HUDEP-2 (cell line): ENCODE data around the gene CD274.
A peak's percentile ranks its signal among the peaks of the same experiment; 100 is the strongest.
"Not testable (repeated sequence)": the region's sequence is repeated elsewhere in the genome, so short reads cannot be mapped to it uniquely, and the experiment has no call there.

Experiments
- DNase-seq, 76 experiments: peaks; one replicate each; lab custom pipeline; 2025; ENCODE audit not compliant: unreplicated experiment in 76 of 76; lab: John Stamatoyannopoulos, UW

Gene CD274

GRCh38 chr9:5437254-5438216, 12.8 kb upstream of the CD274 start, which contains the start of gene PLGRKT:
TSS of gene PLGRKT (minus strand) at chr9:5437925. CDS start at chr9:5431977, 5,948 bp downstream.
- peak; percentile 18 to 95 (median 88) for DNase-seq

GRCh38 chr9:5438301-5439162, 11.8 kb upstream of the CD274 start:
- no peak for DNase-seq

DNA sequence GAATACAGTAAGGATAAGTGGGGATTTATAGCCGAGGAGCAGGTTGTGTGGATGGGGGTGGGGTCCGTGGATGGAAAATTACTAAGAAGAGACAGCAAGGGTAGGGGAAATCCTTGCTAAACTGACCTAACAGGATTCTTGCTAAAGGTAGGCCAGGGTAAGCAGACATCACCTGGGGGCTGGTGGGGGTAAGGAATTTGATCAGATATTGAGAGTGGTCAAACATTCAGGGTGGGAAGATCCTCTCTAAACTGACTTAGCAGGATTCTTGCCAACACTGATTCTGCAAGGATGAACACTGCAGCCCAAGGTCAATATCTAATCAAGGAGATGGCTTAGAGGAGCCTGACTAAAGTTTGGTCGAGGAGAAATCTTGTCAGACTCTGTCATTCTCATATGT, 9.9 kb upstream of the CD274 start:
- DNase-seq, result no peak

DNA sequence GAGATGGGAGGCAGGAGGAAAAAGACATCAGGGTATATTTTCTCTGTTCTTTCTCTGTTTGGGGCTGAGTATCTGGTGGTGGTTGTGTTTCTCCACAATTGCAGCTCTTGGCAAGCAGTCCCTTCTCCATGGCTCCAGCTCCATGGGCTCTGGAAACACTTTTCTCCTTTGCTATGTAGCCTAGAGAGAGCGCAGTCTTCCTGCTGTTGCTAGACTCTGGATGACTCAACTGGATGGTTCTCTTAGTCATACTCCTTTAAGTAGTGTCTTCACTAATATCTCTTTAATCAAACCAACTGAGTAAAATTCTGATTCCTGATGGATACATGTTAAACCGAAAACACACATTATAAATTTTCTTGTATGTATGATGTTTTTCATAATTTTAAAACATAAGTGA, 9.3 kb upstream of the CD274 start:
- no peak for DNase-seq

- peak in 36 of 76 experiments; percentile 3 to 54 (median 27) for DNase-seq
Observed at GRCh38 chr9:5442400-5443011, 7.8 kb upstream of the CD274 start.

DNA sequence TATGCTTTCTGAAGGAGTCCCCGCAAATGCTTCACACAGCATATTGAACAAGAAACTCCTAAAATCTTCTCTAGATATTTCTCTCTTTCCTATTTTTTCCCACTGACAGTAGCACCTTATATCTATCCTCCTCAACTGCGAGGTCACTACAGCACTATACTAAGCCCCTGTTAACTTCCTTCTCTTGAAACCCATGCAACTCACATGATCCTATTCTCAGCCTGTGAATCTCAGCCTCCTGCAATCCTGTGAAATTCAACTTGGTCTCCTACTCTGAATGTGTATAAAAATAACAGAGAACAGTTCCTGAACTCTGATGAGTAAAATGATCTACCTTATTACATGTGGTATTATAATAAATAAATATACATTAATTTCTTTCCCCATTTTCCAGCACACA, 6.5 kb upstream of the CD274 start:
- DNase-seq, result no peak

DNA sequence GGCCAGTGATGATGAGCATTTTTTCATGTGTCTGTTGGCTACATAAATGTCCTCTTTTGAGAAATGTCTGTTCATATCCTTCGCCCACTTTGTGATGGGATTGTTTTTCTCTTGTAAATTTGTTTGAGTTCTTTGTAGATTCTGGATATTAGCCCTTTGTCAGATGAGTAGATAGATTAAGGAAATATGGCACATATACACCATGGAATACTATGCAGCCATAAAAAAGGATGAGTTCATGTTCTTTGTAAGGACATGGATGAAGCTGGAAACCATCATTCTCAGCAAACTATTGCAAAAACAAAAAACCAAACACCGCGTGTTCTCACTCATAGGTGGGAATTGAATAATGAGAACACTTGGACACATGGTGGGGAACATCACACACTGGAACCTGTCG, 5.2 kb upstream of the CD274 start:
- DNase-seq, result not testable (repeated sequence)

GRCh38 chr9:5445886-5446285, 4.5 kb upstream of the CD274 start:
- no peak for DNase-seq

- no peak for DNase-seq
Observed at GRCh38 chr9:5446451-5447236, 3.7 kb upstream of the CD274 start.

DNA sequence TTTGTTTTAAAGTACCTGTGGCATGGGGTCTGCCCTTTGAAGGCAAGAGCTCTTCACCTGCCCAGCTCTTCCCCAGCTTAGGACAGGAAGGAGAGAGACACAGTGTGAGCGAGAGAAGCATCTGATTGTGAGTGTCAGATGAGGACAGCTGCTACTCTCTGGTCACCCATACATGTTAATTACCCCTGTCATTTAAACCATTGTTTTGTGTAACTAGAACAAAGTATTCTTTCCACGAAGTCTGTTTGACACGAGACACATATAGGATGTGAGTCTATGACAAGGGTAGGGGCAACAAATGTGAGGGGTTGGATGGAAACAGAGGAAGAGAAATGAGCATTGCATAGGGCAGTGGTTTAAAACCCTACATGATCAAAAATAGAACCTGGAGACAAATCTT, 3.0 kb upstream of the CD274 start:
- no peak for DNase-seq

- DNase-seq, result no peak
Observed at GRCh38 chr9:5448016-5448415, 2.3 kb upstream of the CD274 start.

- no peak for DNase-seq
Observed at GRCh38 chr9:5448461-5449435, 1.6 kb upstream of the CD274 start.

- DNase-seq, result no peak
Observed at GRCh38 chr9:5449521-5450358, 602 bp upstream of the CD274 start.

- no peak for DNase-seq
Observed at GRCh38 chr9:5452286-5452609, 1.9 kb downstream of the CD274 start.

GRCh38 chr9:5453004-5453403, 2.7 kb downstream of the CD274 start:
- DNase-seq, result peak in 8 of 76 experiments; percentile 4 to 35 (median 12)

DNA sequence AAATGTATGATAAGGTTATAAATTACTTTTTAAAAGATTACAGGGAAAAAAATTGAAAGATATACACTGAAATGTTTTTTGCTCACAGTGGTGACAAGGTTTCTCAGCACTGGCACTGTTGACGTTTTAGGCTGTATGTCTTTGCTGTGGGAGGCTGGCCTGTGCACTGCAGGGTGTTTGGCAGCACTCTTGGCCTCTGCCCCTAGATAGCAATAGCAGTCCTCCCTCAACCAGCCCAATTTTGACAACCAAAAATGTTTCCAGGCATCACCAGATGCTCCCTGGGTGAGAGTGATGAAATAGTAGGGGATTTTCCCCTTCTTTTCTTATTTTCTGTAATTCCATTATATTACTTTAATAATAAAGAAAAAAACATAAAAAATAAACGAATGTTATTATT, 3.3 kb downstream of the CD274 start:
- peak in 59 of 76 experiments; percentile 7 to 63 (median 38) for DNase-seq

DNA sequence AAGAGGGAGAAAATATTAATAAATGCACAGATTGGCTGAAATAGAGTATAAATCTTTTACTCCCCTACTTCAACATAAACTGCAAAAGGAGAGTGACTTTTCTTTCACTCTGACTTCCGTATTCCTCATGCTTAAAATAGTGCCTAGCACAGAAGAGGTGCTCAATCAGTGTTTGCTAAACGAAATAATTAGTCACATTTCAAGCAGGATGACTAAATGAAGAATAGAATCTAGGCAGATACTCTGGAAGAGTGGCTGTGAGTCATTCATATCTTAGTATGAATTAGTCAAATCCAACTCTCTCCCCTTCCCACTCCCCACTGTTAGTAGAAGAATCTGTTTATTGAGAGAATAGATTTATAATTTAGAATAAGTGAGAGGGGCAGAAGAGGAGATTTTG, 4.8 kb downstream of the CD274 start:
- no peak for DNase-seq

DNA sequence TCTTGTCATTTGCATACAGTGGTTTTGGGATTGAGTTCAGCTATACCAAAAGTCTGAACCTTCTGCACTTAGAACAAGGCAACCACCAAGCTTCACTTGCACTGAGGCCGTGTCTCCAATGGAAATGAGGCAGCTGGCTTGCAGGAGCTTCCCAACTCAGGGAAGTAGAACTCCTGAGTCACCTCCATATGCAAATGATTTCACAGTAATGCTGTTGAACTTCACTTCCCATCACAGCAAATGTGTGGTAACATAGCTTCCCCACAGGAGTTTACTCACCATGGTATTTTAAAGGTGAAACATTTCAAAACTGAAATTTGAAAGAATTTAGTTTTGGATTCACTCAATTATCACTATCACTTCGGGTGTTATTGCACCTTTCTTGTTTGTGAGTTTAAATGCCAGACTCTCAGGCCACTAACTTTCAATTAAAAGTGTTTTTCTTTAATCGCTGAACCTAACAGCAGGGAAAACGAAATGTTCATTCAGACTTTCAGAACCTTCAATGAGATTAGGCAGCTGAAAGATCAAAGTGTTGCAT, 9.0 kb downstream of the CD274 start:
- no peak for DNase-seq
